GM10266 (cell line): Measurements from ENCODE around the gene IQGAP1.

ENCODE experiments used
- DNase-seq: peaks from one replicate; pipeline ENCODE4 v3.0.0; 2012; ENCODE audit errors: extremely low spot score
- TF ChIP-seq, protein P1 (sequence below): IDR thresholded peaks from 2 replicates; pipeline ENCODE4 v1.5.1; 2012; ENCODE audit warnings: mild to moderate bottlenecking, low read depth; ENCODE audit not compliant: control insufficient read depth, insufficient read depth; ENCODE audit errors: missing control alignments

The IQGAP1 gene

GRCh38 chr15:90358124-90359033 lies 29.7 kb upstream of the IQGAP1 start:
- DNase-seq = no peak
- TF ChIP-seq, protein P1, sequence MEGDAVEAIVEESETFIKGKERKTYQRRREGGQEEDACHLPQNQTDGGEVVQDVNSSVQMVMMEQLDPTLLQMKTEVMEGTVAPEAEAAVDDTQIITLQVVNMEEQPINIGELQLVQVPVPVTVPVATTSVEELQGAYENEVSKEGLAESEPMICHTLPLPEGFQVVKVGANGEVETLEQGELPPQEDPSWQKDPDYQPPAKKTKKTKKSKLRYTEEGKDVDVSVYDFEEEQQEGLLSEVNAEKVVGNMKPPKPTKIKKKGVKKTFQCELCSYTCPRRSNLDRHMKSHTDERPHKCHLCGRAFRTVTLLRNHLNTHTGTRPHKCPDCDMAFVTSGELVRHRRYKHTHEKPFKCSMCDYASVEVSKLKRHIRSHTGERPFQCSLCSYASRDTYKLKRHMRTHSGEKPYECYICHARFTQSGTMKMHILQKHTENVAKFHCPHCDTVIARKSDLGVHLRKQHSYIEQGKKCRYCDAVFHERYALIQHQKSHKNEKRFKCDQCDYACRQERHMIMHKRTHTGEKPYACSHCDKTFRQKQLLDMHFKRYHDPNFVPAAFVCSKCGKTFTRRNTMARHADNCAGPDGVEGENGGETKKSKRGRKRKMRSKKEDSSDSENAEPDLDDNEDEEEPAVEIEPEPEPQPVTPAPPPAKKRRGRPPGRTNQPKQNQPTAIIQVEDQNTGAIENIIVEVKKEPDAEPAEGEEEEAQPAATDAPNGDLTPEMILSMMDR = no peak

DNA sequence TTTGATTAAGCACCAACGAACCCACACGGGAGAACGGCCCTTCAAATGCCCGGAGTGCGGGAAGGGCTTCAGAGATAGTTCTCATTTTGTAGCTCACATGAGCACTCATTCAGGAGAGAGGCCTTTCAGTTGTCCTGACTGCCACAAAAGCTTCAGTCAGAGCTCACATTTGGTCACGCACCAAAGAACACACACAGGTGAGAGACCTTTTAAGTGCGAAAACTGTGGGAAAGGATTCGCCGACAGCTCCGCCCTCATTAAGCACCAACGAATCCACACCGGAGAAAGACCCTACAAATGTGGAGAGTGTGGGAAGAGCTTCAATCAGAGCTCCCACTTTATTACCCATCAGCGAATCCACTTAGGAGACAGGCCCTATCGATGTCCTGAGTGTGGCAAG lies 27.3 kb upstream of the IQGAP1 start:
- DNase-seq = no peak
- TF ChIP-seq, protein P1 = no peak

- no peak for DNase-seq
- TF ChIP-seq, protein P1 = no peak
Measured at GRCh38 chr15:90362936-90363212, 25.2 kb upstream of the IQGAP1 start.

DNA sequence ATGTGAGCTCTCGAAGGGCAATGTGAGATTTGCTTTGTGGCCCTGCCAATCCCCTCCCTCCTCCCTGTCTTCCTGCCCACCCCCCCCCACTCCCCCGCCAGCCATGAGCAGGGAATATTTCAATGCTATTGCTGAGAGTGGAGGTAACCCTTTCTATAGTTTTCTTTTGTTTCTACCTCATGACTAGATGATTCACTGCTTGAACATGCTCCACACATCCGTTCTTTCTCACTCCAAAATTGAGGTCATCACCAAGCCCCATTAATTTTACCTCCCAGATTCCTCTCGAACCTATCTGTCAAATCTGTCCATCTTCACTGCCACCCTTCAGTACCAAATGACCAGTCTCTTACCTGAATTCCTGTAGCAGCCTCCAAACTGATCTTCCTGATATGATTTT lies 23.8 kb upstream of the IQGAP1 start:
- DNase-seq = no peak

GRCh38 chr15:90365414-90366055 lies 22.5 kb upstream of the IQGAP1 start:
- TF ChIP-seq, protein P1 = no peak

More for the DNA sequence above, 23.8 kb upstream of the IQGAP1 start:
- TF ChIP-seq, protein P1 = no peak

DNA sequence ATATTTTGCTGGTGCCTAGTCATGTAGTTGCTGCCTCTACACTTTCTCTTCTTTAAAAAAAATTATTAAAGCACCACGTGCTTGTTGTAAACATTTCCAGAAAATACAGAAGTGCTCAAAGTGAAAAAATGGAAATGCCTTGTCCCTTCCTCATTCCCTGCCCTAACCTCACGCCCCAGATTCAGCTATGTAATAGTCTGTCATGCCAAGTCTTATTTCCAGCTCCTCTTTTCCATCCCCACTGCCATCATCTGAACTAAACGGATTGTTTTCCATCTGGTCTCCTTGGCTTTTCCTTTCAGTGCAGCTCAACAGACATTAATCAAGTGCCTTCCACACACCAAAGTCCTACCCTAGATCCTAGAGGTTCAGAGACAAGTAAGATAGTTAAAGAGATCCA lies 20.5 kb upstream of the IQGAP1 start:
- no peak for DNase-seq
- TF ChIP-seq, protein P1 = no peak

More at GRCh38 chr15:90365414-90366055, 22.5 kb upstream of the IQGAP1 start:
- DNase-seq = no peak

DNA sequence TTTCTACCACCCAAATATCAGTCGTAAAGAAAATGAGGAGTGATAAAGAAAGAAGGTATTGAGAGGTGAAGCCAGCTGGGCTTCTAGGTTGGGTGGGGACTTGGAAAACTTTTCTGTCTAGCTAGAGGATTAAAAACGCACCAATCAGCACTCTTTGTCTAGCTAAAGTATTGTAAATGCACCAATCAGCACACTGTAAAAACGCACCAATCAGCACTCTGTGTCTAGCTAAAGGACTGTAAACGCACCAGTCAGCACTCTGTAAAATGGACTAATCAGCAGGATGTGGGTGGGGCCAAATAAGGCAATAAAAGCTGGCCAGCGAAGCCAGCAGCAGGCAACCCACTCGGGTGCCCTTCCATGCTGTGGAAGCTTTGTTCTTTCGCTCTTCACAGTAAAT lies 13.0 kb upstream of the IQGAP1 start:
- TF ChIP-seq, protein P1 = no peak
- DNase-seq = no peak
